ENCODE measurements around the gene LRRC71. TPM values are rescaled to one million over a fixed set of nuclear protein-coding genes. Genes with fewer than 3 reads are reported as not detected.

The LRRC71 gene
- total RNA-seq, 1 experiment from 2014 or later: 0.22 TPM

- TF ChIP-seq SMAD4 (CRISPR knock-in tag; IDR thresholded peaks at IDR 0.05): no peak
- TF ChIP-seq, protein P1, sequence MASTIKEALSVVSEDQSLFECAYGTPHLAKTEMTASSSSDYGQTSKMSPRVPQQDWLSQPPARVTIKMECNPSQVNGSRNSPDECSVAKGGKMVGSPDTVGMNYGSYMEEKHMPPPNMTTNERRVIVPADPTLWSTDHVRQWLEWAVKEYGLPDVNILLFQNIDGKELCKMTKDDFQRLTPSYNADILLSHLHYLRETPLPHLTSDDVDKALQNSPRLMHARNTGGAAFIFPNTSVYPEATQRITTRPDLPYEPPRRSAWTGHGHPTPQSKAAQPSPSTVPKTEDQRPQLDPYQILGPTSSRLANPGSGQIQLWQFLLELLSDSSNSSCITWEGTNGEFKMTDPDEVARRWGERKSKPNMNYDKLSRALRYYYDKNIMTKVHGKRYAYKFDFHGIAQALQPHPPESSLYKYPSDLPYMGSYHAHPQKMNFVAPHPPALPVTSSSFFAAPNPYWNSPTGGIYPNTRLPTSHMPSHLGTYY (CRISPR knock-in tag; IDR thresholded peaks at IDR 0.05): no peak
- TF ChIP-seq, protein P2, sequence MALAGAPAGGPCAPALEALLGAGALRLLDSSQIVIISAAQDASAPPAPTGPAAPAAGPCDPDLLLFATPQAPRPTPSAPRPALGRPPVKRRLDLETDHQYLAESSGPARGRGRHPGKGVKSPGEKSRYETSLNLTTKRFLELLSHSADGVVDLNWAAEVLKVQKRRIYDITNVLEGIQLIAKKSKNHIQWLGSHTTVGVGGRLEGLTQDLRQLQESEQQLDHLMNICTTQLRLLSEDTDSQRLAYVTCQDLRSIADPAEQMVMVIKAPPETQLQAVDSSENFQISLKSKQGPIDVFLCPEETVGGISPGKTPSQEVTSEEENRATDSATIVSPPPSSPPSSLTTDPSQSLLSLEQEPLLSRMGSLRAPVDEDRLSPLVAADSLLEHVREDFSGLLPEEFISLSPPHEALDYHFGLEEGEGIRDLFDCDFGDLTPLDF (CRISPR knock-in tag; IDR thresholded peaks at IDR 0.05): no peak
- TF ChIP-seq, protein P3, sequence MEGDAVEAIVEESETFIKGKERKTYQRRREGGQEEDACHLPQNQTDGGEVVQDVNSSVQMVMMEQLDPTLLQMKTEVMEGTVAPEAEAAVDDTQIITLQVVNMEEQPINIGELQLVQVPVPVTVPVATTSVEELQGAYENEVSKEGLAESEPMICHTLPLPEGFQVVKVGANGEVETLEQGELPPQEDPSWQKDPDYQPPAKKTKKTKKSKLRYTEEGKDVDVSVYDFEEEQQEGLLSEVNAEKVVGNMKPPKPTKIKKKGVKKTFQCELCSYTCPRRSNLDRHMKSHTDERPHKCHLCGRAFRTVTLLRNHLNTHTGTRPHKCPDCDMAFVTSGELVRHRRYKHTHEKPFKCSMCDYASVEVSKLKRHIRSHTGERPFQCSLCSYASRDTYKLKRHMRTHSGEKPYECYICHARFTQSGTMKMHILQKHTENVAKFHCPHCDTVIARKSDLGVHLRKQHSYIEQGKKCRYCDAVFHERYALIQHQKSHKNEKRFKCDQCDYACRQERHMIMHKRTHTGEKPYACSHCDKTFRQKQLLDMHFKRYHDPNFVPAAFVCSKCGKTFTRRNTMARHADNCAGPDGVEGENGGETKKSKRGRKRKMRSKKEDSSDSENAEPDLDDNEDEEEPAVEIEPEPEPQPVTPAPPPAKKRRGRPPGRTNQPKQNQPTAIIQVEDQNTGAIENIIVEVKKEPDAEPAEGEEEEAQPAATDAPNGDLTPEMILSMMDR (IDR thresholded peaks at IDR 0.05): peak; percentile 72
- peak; percentile 92 for TF ChIP-seq USF1 (CRISPR knock-in tag; IDR thresholded peaks at IDR 0.05)
- TF ChIP-seq CDX4 (CRISPR knock-in tag; IDR thresholded peaks at IDR 0.05; ENCODE audit: borderline replicate concordance): no peak
- TF ChIP-seq ZNF425 (CRISPR knock-in tag; conservative IDR thresholded peaks at IDR 0.05): no peak
- TF ChIP-seq, protein P4, sequence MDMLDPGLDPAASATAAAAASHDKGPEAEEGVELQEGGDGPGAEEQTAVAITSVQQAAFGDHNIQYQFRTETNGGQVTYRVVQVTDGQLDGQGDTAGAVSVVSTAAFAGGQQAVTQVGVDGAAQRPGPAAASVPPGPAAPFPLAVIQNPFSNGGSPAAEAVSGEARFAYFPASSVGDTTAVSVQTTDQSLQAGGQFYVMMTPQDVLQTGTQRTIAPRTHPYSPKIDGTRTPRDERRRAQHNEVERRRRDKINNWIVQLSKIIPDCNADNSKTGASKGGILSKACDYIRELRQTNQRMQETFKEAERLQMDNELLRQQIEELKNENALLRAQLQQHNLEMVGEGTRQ (CRISPR knock-in tag; IDR thresholded peaks at IDR 0.05): peak; percentile 91
- TF ChIP-seq ETV6 (CRISPR knock-in tag; IDR thresholded peaks at IDR 0.05): 0 out of 2 replicates have a peak, but pooled peaks have one; percentile 30
- ChIA-PET CTCF (interaction anchor here (0.5 to 13.3 kb wide), 27 partner anchors 9 to 433 kb away, joined by 3 to 233 read pairs (median 4); partner anchors contain the start of genes INSRR, ISG20L2, LRRC71 and METTL25B), POLR2A (interaction anchor here (0.6 kb wide), 1 partner anchor 59 kb away, joined by 3 read pairs; no protein-coding TSS in a partner anchor)
- DNase-seq (ENCODE audit: low spot score) (peak; percentile 88), ATAC-seq (peak; percentile 36)
- Mint-ChIP-seq H3K27me3 (ENCODE audit: low read depth) (peaks cover 74% of the 10 kb centered on the region), H3K27ac (no peak overlapping the region), H3K4me3 (no peak overlapping the region), H3K4me1 (peaks cover 35% of the 10 kb centered on the region), H3K9me3 (no peaks in the 10 kb centered on the region), H3K36me3 (no peaks in the 10 kb centered on the region)
These were observed 30.4 kb upstream of the LRRC71 start for GRCh38 chr1:156889802-156890580.

GRCh38 chr1:156892190-156893047 is 28.0 kb upstream of the LRRC71 start:
- Mint-ChIP-seq H3K4me1 (peaks cover 24% of the 10 kb centered on the region), H3K27ac (no peak overlapping the region), H3K9me3 (no peaks in the 10 kb centered on the region), H3K27me3 (ENCODE audit: low read depth) (peaks cover 76% of the 10 kb centered on the region), H3K36me3 (no peaks in the 10 kb centered on the region), H3K4me3 (peak overlapping the region; percentile 72)
- CTCF ChIA-PET: interaction anchor here (0.6 to 13.3 kb wide), 37 partner anchors 9 to 806 kb away, joined by 3 to 233 read pairs (median 5); partner anchors contain the start of genes BCAN, CRABP2, HDGF and INSRR
- POLR2A ChIA-PET: interaction anchor here (0.5 to 1.0 kb wide), 3 partner anchors 9 to 141 kb away, joined by 3 to 5 read pairs (median 4); partner anchors contain the start of gene HDGF
- peak; percentile 96 for DNase-seq (ENCODE audit: low spot score)
- ATAC-seq: peak; percentile 78
- TF ChIP-seq HMGXB4 (CRISPR knock-in tag; IDR thresholded peaks at IDR 0.05) (peak; percentile 47; the same call in 1 of the 2 replicates), SP1 (CRISPR knock-in tag; conservative IDR thresholded peaks at IDR 0.05) (peak; percentile 54; the same call in 1 of the 2 replicates), ZNF219 (CRISPR knock-in tag; IDR thresholded peaks at IDR 0.05; ENCODE audit: borderline replicate concordance) (no peak), NFE2L1 (CRISPR knock-in tag; IDR thresholded peaks at IDR 0.05) (no peak), USF1 (CRISPR knock-in tag; IDR thresholded peaks at IDR 0.05) (no peak), FOXJ3 (CRISPR knock-in tag; IDR thresholded peaks at IDR 0.05; ENCODE audit: borderline replicate concordance) (no peak), FOXP1 (CRISPR knock-in tag; IDR thresholded peaks at IDR 0.05; ENCODE audit: borderline replicate concordance) (0 out of 2 replicates have a peak, but pooled peaks have one; percentile 29)
- TF ChIP-seq, protein P3 (IDR thresholded peaks at IDR 0.05): peak; percentile 72
